ENCODE measurements around the gene CAPN2.

CAPN2 gene

GRCh38 chr1:223760833-223761232 lies 48.5 kb downstream of the CAPN2 start:
- no peak for ATAC-seq
- no peak for TF ChIP-seq ZFP3 (CRISPR knock-in tag; IDR thresholded peaks at IDR 0.05)
- TF ChIP-seq ZNF565 (CRISPR knock-in tag; conservative IDR thresholded peaks at IDR 0.05; ENCODE audit: low read depth): no peak

- no peak for ATAC-seq
- TF ChIP-seq TSHZ2 (CRISPR knock-in tag; IDR thresholded peaks at IDR 0.05) (no peak), GLIS3 (CRISPR knock-in tag; IDR thresholded peaks at IDR 0.05) (no peak)
Observed at GRCh38 chr1:223761411-223761810, 49.1 kb downstream of the CAPN2 start.

- no peak for TF ChIP-seq ISL1 (CRISPR knock-in tag; IDR thresholded peaks at IDR 0.05)
- TF ChIP-seq TOX (CRISPR knock-in tag; IDR thresholded peaks at IDR 0.05; ENCODE audit: borderline replicate concordance): no peak
- no peak for TF ChIP-seq BACH2 (CRISPR knock-in tag; IDR thresholded peaks at IDR 0.05; ENCODE audit: borderline replicate concordance)
- TF ChIP-seq ESRRG (CRISPR knock-in tag; IDR thresholded peaks at IDR 0.05): no peak
- TF ChIP-seq ZFP30 (CRISPR knock-in tag; IDR thresholded peaks at IDR 0.05): no peak
- TF ChIP-seq RARB (CRISPR knock-in tag; IDR thresholded peaks at IDR 0.05): no peak
- TF ChIP-seq ZNF565 (CRISPR knock-in tag; conservative IDR thresholded peaks at IDR 0.05; ENCODE audit: low read depth): no peak
- no peak for TF ChIP-seq TSHZ2 (CRISPR knock-in tag; IDR thresholded peaks at IDR 0.05)
- no peak for ATAC-seq
Observed at GRCh38 chr1:223763251-223763650, 50.9 kb downstream of the CAPN2 start.

GRCh38 chr1:223763881-223764280 lies 51.5 kb downstream of the CAPN2 start:
- no peak for TF ChIP-seq SNAI2 (CRISPR knock-in tag; IDR thresholded peaks at IDR 0.05)
- no peak for TF ChIP-seq BACH2 (CRISPR knock-in tag; IDR thresholded peaks at IDR 0.05; ENCODE audit: borderline replicate concordance)
- TF ChIP-seq POU6F1 (CRISPR knock-in tag; IDR thresholded peaks at IDR 0.05; ENCODE audit: borderline replicate concordance, low read depth): no peak
- no peak for TF ChIP-seq TCF4 (CRISPR knock-in tag; IDR thresholded peaks at IDR 0.05; ENCODE audit: borderline replicate concordance)
- no peak for TF ChIP-seq ZC3H10 (CRISPR knock-in tag; IDR thresholded peaks at IDR 0.05)
- no peak for TF ChIP-seq ZFP3 (CRISPR knock-in tag; IDR thresholded peaks at IDR 0.05)
- no peak for TF ChIP-seq RARB (CRISPR knock-in tag; IDR thresholded peaks at IDR 0.05)
- TF ChIP-seq PPARA (CRISPR knock-in tag; IDR thresholded peaks at IDR 0.05; ENCODE audit: borderline replicate concordance): no peak
- TF ChIP-seq ISL1 (CRISPR knock-in tag; IDR thresholded peaks at IDR 0.05): no peak
- TF ChIP-seq TOX (CRISPR knock-in tag; IDR thresholded peaks at IDR 0.05; ENCODE audit: borderline replicate concordance): no peak
- no peak for TF ChIP-seq ESRRG (CRISPR knock-in tag; IDR thresholded peaks at IDR 0.05)
- TF ChIP-seq ZNF8 (CRISPR knock-in tag; IDR thresholded peaks at IDR 0.05): no peak
- TF ChIP-seq ARNTL (CRISPR knock-in tag; IDR thresholded peaks at IDR 0.05; ENCODE audit: borderline replicate concordance, low read depth): no peak
- no peak for TF ChIP-seq ZNF70 (CRISPR knock-in tag; IDR thresholded peaks at IDR 0.05)
- no peak for TF ChIP-seq TSHZ2 (CRISPR knock-in tag; IDR thresholded peaks at IDR 0.05)
- TF ChIP-seq OSR1 (CRISPR knock-in tag; IDR thresholded peaks at IDR 0.05): no peak
- TF ChIP-seq CSDC2 (CRISPR knock-in tag; IDR thresholded peaks at IDR 0.05): no peak
- no peak for TF ChIP-seq PATZ1 (CRISPR knock-in tag; IDR thresholded peaks at IDR 0.05; ENCODE audit: borderline replicate concordance)
- ATAC-seq: no peak

Data from SK-N-SH treated with all-trans-retinoic acid at 6 μM for 48 hours (cell line).